ENCODE measurements around the gene TTLL9.

Gene TTLL9

GRCh38 chr20:31951203-31951529 is 80.7 kb downstream of the TTLL9 start:
- DNase-seq (ENCODE audit: insufficient read length) = no peak
- FAIRE-seq = no peak
- no peak for TF ChIP-seq POLR2A (IDR thresholded peaks at IDR 0.05; ENCODE audit: low read depth, low read length)
- no peak for TF ChIP-seq TAF1 (IDR thresholded peaks at IDR 0.05; ENCODE audit: borderline replicate concordance, low read depth, low read length)
- TF ChIP-seq POLR2AphosphoS5 (IDR thresholded peaks at IDR 0.05; ENCODE audit: low read depth, low read length) = no peak

GRCh38 chr20:31951530-31952453 is 81.4 kb downstream of the TTLL9 start, which contains the start of gene PDRG1:
Gene PDRG1, minus strand, starts transcription at chr20:31952046. Its CDS starts 85 bp downstream, at chr20:31951961.
- FAIRE-seq (peak; percentile 88), DNase-seq (ENCODE audit: insufficient read length) (peak; percentile 84)
- TF ChIP-seq POLR2AphosphoS5 (IDR thresholded peaks at IDR 0.05; ENCODE audit: low read depth, low read length) = peak; percentile 95
- peak; percentile 94 for TF ChIP-seq POLR2A (IDR thresholded peaks at IDR 0.05; ENCODE audit: low read depth, low read length)
- peak; percentile 67; the same call in 1 of the 2 replicates for TF ChIP-seq TAF1 (IDR thresholded peaks at IDR 0.05; ENCODE audit: borderline replicate concordance, low read depth, low read length)

- TF ChIP-seq TAF1 (IDR thresholded peaks at IDR 0.05; ENCODE audit: borderline replicate concordance, low read depth, low read length) = no peak
- no peak for TF ChIP-seq POLR2AphosphoS5 (IDR thresholded peaks at IDR 0.05; ENCODE audit: low read depth, low read length)
- TF ChIP-seq POLR2A (IDR thresholded peaks at IDR 0.05; ENCODE audit: low read depth, low read length) = no peak
- no peak for DNase-seq (ENCODE audit: insufficient read length)
- FAIRE-seq = no peak
Measured at GRCh38 chr20:31953556-31954148, 83.2 kb downstream of the TTLL9 start.

- no peak for FAIRE-seq
- DNase-seq (ENCODE audit: insufficient read length) = no peak
- TF ChIP-seq TAF1 (IDR thresholded peaks at IDR 0.05; ENCODE audit: borderline replicate concordance, low read depth, low read length) = no peak
- TF ChIP-seq POLR2AphosphoS5 (IDR thresholded peaks at IDR 0.05; ENCODE audit: low read depth, low read length) = no peak
- no peak for TF ChIP-seq POLR2A (IDR thresholded peaks at IDR 0.05; ENCODE audit: low read depth, low read length)
Measured at GRCh38 chr20:31954500-31954899, 84.1 kb downstream of the TTLL9 start.

- FAIRE-seq = no peak
- TF ChIP-seq POLR2AphosphoS5 (IDR thresholded peaks at IDR 0.05; ENCODE audit: low read depth, low read length) = no peak
- no peak for TF ChIP-seq POLR2A (IDR thresholded peaks at IDR 0.05; ENCODE audit: low read depth, low read length)
- no peak for TF ChIP-seq TAF1 (IDR thresholded peaks at IDR 0.05; ENCODE audit: borderline replicate concordance, low read depth, low read length)
- DNase-seq (ENCODE audit: insufficient read length) = no peak
Measured at GRCh38 chr20:31956556-31957526, 86.4 kb downstream of the TTLL9 start.

GRCh38 chr20:31962761-31963160 is 92.3 kb downstream of the TTLL9 start:
- TF ChIP-seq POLR2AphosphoS5 (IDR thresholded peaks at IDR 0.05; ENCODE audit: low read depth, low read length) = no peak
- no peak for TF ChIP-seq TAF1 (IDR thresholded peaks at IDR 0.05; ENCODE audit: borderline replicate concordance, low read depth, low read length)
- TF ChIP-seq POLR2A (IDR thresholded peaks at IDR 0.05; ENCODE audit: low read depth, low read length) = no peak
- no peak for DNase-seq (ENCODE audit: insufficient read length)
- no peak for FAIRE-seq

- DNase-seq (ENCODE audit: insufficient read length) = no peak
- FAIRE-seq = no peak
- TF ChIP-seq TAF1 (IDR thresholded peaks at IDR 0.05; ENCODE audit: borderline replicate concordance, low read depth, low read length) = no peak
- TF ChIP-seq POLR2AphosphoS5 (IDR thresholded peaks at IDR 0.05; ENCODE audit: low read depth, low read length) = no peak
- no peak for TF ChIP-seq POLR2A (IDR thresholded peaks at IDR 0.05; ENCODE audit: low read depth, low read length)
Measured at GRCh38 chr20:31963889-31964288, 93.5 kb downstream of the TTLL9 start.

GRCh38 chr20:31966991-31967655 is 96.7 kb downstream of the TTLL9 start:
- DNase-seq (ENCODE audit: insufficient read length) = no peak
- no peak for FAIRE-seq
- TF ChIP-seq TAF1 (IDR thresholded peaks at IDR 0.05; ENCODE audit: borderline replicate concordance, low read depth, low read length) (no peak), POLR2A (IDR thresholded peaks at IDR 0.05; ENCODE audit: low read depth, low read length) (no peak), POLR2AphosphoS5 (IDR thresholded peaks at IDR 0.05; ENCODE audit: low read depth, low read length) (no peak)

GRCh38 chr20:31967830-31968249 is 97.4 kb downstream of the TTLL9 start, which contains the start of gene XKR7:
Gene XKR7, plus strand, starts transcription at chr20:31968151. Its CDS starts 25 bp downstream, at chr20:31968176.
- TF ChIP-seq POLR2AphosphoS5 (IDR thresholded peaks at IDR 0.05; ENCODE audit: low read depth, low read length) (no peak), TAF1 (IDR thresholded peaks at IDR 0.05; ENCODE audit: borderline replicate concordance, low read depth, low read length) (no peak)
- FAIRE-seq (no peak), DNase-seq (ENCODE audit: insufficient read length) (no peak)

GRCh38 chr20:31968291-31969126 is 98.1 kb downstream of the TTLL9 start:
- DNase-seq (ENCODE audit: insufficient read length) (peak; percentile 95), FAIRE-seq (peak; percentile 54)
- no peak for TF ChIP-seq TAF1 (IDR thresholded peaks at IDR 0.05; ENCODE audit: borderline replicate concordance, low read depth, low read length)
- no peak for TF ChIP-seq POLR2AphosphoS5 (IDR thresholded peaks at IDR 0.05; ENCODE audit: low read depth, low read length)
- no peak for TF ChIP-seq POLR2A (IDR thresholded peaks at IDR 0.05; ENCODE audit: low read depth, low read length)

Data from GM12892 (cell line).